ENCODE results near the gene COIL. TPM values are rescaled to one million over a fixed set of nuclear protein-coding genes. Genes with fewer than 3 reads are reported as not detected.

COIL gene
- total RNA-seq, 1 experiment from 2014 or later: 14.6 TPM

- H3K4me1 ChIP-seq (ENCODE audit: low read length): peaks cover 15% of the 10 kb centered on the region
- no peaks in the 10 kb centered on the region for H3K9me2 ChIP-seq (replicated peaks; ENCODE audit: insufficient read depth, low read length)
- peaks cover 3% of the 10 kb centered on the region; the same call in 1 of the 2 replicates for H3K36me3 ChIP-seq (ENCODE audit: insufficient read depth, low read length)
- H3K4me3 ChIP-seq (ENCODE audit: low read length): no peak overlapping the region
- H4K20me1 ChIP-seq (ENCODE audit: insufficient read depth, low read depth, low read length): no peaks in the 10 kb centered on the region
- no peak for DNase-seq
- H3K27ac ChIP-seq (ENCODE audit: low read length): no peak overlapping the region
- H3K9me3 ChIP-seq (ENCODE audit: low read length): no peaks in the 10 kb centered on the region
- no peaks in the 10 kb centered on the region for H3K79me2 ChIP-seq (ENCODE audit: low read length)
- H3K27me3 ChIP-seq (ENCODE audit: low read length): no peaks in the 10 kb centered on the region
- H3K4me2 ChIP-seq (ENCODE audit: low read depth, low read length, poor library complexity, severe bottlenecking): no peak overlapping the region
- H2AFZ ChIP-seq (ENCODE audit: low read length): no peak overlapping the region
- H3K9ac ChIP-seq (ENCODE audit: low read length): no peak overlapping the region
These were observed 40.7 kb upstream of the COIL start for GRCh38 chr17:57001541-57001940.

GRCh38 chr17:56997313-56997712, 36.5 kb upstream of the COIL start:
- Histone ChIP-seq H3K9me3 (ENCODE audit: low read length) (no peaks in the 10 kb centered on the region), H3K9ac (ENCODE audit: low read length) (no peak overlapping the region), H3K9me2 (replicated peaks; ENCODE audit: insufficient read depth, low read length) (no peaks in the 10 kb centered on the region), H2AFZ (ENCODE audit: low read length) (no peak overlapping the region), H3K36me3 (ENCODE audit: insufficient read depth, low read length) (no peaks in the 10 kb centered on the region; the same call in 1 of the 2 replicates), H3K27me3 (ENCODE audit: low read length) (no peaks in the 10 kb centered on the region), H4K20me1 (ENCODE audit: insufficient read depth, low read depth, low read length) (no peaks in the 10 kb centered on the region), H3K4me1 (ENCODE audit: low read length) (no peaks in the 10 kb centered on the region), H3K27ac (ENCODE audit: low read length) (no peak overlapping the region), H3K4me3 (ENCODE audit: low read length) (no peak overlapping the region), H3K79me2 (ENCODE audit: low read length) (no peaks in the 10 kb centered on the region), H3K4me2 (ENCODE audit: low read depth, low read length, poor library complexity, severe bottlenecking) (no peak overlapping the region)
- DNase-seq: no peak

GRCh38 chr17:56995766-56996165, 34.9 kb upstream of the COIL start:
- Histone ChIP-seq H3K79me2 (ENCODE audit: low read length) (no peaks in the 10 kb centered on the region), H3K27ac (ENCODE audit: low read length) (no peak overlapping the region), H3K36me3 (ENCODE audit: insufficient read depth, low read length) (no peaks in the 10 kb centered on the region; the same call in 1 of the 2 replicates), H3K27me3 (ENCODE audit: low read length) (no peaks in the 10 kb centered on the region), H3K4me1 (ENCODE audit: low read length) (no peaks in the 10 kb centered on the region), H2AFZ (ENCODE audit: low read length) (no peak overlapping the region), H3K9me3 (ENCODE audit: low read length) (no peaks in the 10 kb centered on the region), H3K4me2 (ENCODE audit: low read depth, low read length, poor library complexity, severe bottlenecking) (no peak overlapping the region), H3K9me2 (replicated peaks; ENCODE audit: insufficient read depth, low read length) (no peaks in the 10 kb centered on the region), H3K4me3 (ENCODE audit: low read length) (no peak overlapping the region), H4K20me1 (ENCODE audit: insufficient read depth, low read depth, low read length) (no peaks in the 10 kb centered on the region), H3K9ac (ENCODE audit: low read length) (no peak overlapping the region)
- DNase-seq: no peak

GRCh38 chr17:56994009-56994792, 33.4 kb upstream of the COIL start:
- Histone ChIP-seq H3K36me3 (ENCODE audit: insufficient read depth, low read length) (peaks cover 2% of the 10 kb centered on the region; the same call in 1 of the 2 replicates), H3K9me2 (replicated peaks; ENCODE audit: insufficient read depth, low read length) (no peaks in the 10 kb centered on the region), H4K20me1 (ENCODE audit: insufficient read depth, low read depth, low read length) (no peaks in the 10 kb centered on the region), H3K4me3 (ENCODE audit: low read length) (no peak overlapping the region), H3K4me2 (ENCODE audit: low read depth, low read length, poor library complexity, severe bottlenecking) (no peak overlapping the region), H2AFZ (ENCODE audit: low read length) (no peak overlapping the region), H3K4me1 (ENCODE audit: low read length) (no peaks in the 10 kb centered on the region), H3K79me2 (ENCODE audit: low read length) (no peaks in the 10 kb centered on the region), H3K27me3 (ENCODE audit: low read length) (no peaks in the 10 kb centered on the region), H3K9me3 (ENCODE audit: low read length) (no peaks in the 10 kb centered on the region), H3K27ac (ENCODE audit: low read length) (no peak overlapping the region), H3K9ac (ENCODE audit: low read length) (no peak overlapping the region)
- no peak for DNase-seq

DNA sequence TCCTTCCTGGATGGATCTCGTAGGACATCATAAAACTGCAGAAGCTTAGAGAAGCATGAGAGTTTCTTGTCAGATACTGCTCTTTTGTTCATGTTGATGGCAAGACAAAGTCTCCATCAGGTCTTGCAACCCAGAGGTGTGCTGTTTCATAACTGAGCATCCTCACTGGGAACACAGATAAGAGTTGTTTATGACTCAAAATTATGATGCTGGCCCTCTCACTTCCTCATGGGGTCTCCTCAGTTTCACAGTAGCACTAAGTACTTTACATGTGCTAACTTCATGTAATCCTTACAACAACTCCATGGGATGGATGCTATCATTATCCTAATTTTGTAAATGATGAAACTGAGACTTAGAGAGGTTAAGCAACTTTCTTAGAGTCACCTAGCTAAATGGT, 31.5 kb upstream of the COIL start:
- Histone ChIP-seq H3K4me2 (ENCODE audit: low read depth, low read length, poor library complexity, severe bottlenecking) (no peak overlapping the region), H3K9me3 (ENCODE audit: low read length) (no peaks in the 10 kb centered on the region), H3K79me2 (ENCODE audit: low read length) (no peaks in the 10 kb centered on the region), H3K36me3 (ENCODE audit: insufficient read depth, low read length) (peaks cover 6% of the 10 kb centered on the region), H3K4me3 (ENCODE audit: low read length) (no peak overlapping the region), H3K27me3 (ENCODE audit: low read length) (no peaks in the 10 kb centered on the region), H3K27ac (ENCODE audit: low read length) (no peak overlapping the region), H3K9ac (ENCODE audit: low read length) (no peak overlapping the region), H2AFZ (ENCODE audit: low read length) (no peak overlapping the region), H3K9me2 (replicated peaks; ENCODE audit: insufficient read depth, low read length) (no peaks in the 10 kb centered on the region), H3K4me1 (ENCODE audit: low read length) (no peaks in the 10 kb centered on the region), H4K20me1 (ENCODE audit: insufficient read depth, low read depth, low read length) (no peaks in the 10 kb centered on the region)
- no peak for DNase-seq

DNA sequence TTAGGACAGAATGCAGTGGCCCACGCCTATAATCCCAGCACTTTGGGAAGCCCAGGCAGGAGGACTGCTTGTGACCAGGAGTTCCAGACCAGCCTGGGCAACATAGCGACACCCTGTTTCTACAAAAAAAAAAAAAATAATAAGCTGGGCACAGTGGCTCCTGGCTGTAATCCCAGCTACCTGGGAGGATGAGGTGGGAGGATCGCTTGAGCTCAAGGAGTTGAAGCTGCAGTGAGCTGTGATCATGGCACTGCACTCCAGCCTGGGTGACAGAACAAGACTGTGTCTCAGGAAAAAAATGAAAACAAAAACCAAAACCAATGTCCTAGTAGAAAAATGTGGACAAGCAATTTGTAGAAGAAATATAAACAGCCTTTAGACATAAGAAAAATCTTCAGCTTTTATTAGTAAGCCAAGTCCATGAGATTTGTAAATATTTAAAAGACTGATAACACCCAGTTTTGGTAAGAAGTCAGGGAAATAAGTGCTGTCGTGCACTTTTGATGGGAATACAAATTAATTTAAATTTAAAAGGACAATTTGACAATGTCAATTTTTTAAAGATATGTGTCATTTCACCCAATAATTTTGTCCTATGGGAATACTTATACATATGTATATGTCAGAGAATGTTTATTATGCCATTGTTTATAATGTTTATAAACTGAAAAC, 28.2 kb upstream of the COIL start:
- H3K4me2 ChIP-seq (ENCODE audit: low read depth, low read length, poor library complexity, severe bottlenecking): no peak overlapping the region
- no peaks in the 10 kb centered on the region for H3K9me3 ChIP-seq (ENCODE audit: low read length)
- H3K36me3 ChIP-seq (ENCODE audit: insufficient read depth, low read length): peaks cover 6% of the 10 kb centered on the region
- H3K4me1 ChIP-seq (ENCODE audit: low read length): no peaks in the 10 kb centered on the region
- H4K20me1 ChIP-seq (ENCODE audit: insufficient read depth, low read depth, low read length): no peaks in the 10 kb centered on the region
- H3K9ac ChIP-seq (ENCODE audit: low read length): no peak overlapping the region
- H2AFZ ChIP-seq (ENCODE audit: low read length): no peak overlapping the region
- no peaks in the 10 kb centered on the region for H3K9me2 ChIP-seq (replicated peaks; ENCODE audit: insufficient read depth, low read length)
- no peak overlapping the region for H3K4me3 ChIP-seq (ENCODE audit: low read length)
- no peak overlapping the region for H3K27ac ChIP-seq (ENCODE audit: low read length)
- DNase-seq: no peak
- H3K79me2 ChIP-seq (ENCODE audit: low read length): no peaks in the 10 kb centered on the region
- H3K27me3 ChIP-seq (ENCODE audit: low read length): no peaks in the 10 kb centered on the region

DNA sequence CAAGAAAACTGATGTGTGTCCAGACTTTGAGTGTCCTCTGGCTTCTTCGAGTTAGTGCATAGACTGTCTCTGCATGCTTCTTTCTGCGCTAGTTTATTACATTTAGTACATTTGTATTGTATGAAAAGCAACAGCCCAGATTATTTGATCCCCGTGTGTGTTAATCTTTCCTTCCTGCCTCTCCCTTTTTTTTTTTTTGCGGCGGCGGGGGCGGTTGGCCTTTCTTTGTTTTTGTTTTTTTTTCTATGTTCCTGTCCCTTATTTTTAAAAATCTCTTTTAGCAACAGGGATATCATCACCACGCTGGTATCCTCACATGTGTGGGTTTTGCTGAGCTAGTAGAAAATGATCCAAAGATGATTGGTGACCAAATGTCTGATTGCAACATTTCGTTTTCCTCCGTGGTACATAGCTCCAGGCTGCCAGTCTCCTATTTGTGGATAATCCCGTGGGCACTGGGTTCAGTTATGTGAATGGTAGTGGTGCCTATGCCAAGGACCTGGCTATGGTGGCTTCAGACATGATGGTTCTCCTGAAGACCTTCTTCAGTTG, 26.5 kb upstream of the COIL start:
- no peak overlapping the region for H2AFZ ChIP-seq (ENCODE audit: low read length)
- no peaks in the 10 kb centered on the region for H3K4me1 ChIP-seq (ENCODE audit: low read length)
- H3K4me2 ChIP-seq (ENCODE audit: low read depth, low read length, poor library complexity, severe bottlenecking): no peak overlapping the region
- no peak for DNase-seq
- H3K9me2 ChIP-seq (replicated peaks; ENCODE audit: insufficient read depth, low read length): no peaks in the 10 kb centered on the region
- no peaks in the 10 kb centered on the region for H3K27me3 ChIP-seq (ENCODE audit: low read length)
- H3K36me3 ChIP-seq (ENCODE audit: insufficient read depth, low read length): peaks cover 6% of the 10 kb centered on the region
- H3K9ac ChIP-seq (ENCODE audit: low read length): no peak overlapping the region
- H3K9me3 ChIP-seq (ENCODE audit: low read length): no peaks in the 10 kb centered on the region
- no peak overlapping the region for H3K4me3 ChIP-seq (ENCODE audit: low read length)
- no peaks in the 10 kb centered on the region for H4K20me1 ChIP-seq (ENCODE audit: insufficient read depth, low read depth, low read length)
- H3K79me2 ChIP-seq (ENCODE audit: low read length): no peaks in the 10 kb centered on the region
- no peak overlapping the region for H3K27ac ChIP-seq (ENCODE audit: low read length)

DNA sequence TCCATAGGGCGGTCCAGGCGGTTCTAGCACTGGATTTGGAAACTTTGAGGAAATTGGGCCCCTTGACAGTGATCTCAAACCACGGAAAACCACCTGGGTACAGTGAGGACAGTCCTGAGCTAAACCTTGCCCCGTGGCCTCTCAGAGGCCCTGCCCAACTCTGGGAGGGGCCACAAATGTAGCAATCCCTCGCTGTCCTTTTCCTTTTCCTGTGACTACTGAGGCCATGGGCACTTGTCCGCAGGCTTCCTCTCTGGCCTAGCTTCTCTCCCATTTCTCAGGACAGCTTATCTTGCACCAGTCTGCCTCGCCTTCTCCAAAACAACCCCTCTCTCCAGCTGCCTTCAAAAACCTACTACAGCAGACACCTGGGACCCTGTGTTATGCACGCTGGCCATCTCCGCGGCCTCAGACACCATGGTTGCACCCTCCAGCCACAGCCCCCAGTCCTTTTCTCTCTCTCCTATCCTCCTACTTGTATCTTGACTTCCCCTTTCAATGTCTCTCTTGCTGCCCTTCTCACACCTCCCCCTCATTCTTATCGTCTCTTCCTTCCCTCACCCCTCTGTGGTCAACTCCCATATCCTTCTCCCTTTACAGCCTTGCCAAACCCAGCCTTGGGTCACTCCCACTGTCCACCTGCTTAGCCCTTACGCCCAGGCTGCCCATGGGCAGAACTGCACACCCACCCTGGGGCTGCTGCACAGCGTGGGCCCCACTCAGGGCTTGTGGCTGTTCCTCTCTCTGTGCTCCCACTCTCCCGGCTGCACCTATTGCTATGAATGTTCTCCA, 24.7 kb upstream of the COIL start:
- no peak for DNase-seq
- no peak overlapping the region for H3K4me2 ChIP-seq (ENCODE audit: low read depth, low read length, poor library complexity, severe bottlenecking)
- H4K20me1 ChIP-seq (ENCODE audit: insufficient read depth, low read depth, low read length): no peaks in the 10 kb centered on the region
- no peaks in the 10 kb centered on the region for H3K4me1 ChIP-seq (ENCODE audit: low read length)
- no peak overlapping the region for H3K4me3 ChIP-seq (ENCODE audit: low read length)
- H3K9ac ChIP-seq (ENCODE audit: low read length): no peak overlapping the region
- no peaks in the 10 kb centered on the region for H3K9me2 ChIP-seq (replicated peaks; ENCODE audit: insufficient read depth, low read length)
- no peak overlapping the region for H3K27ac ChIP-seq (ENCODE audit: low read length)
- no peaks in the 10 kb centered on the region for H3K27me3 ChIP-seq (ENCODE audit: low read length)
- H3K9me3 ChIP-seq (ENCODE audit: low read length): no peaks in the 10 kb centered on the region
- no peak overlapping the region for H2AFZ ChIP-seq (ENCODE audit: low read length)
- peaks cover 6% of the 10 kb centered on the region for H3K36me3 ChIP-seq (ENCODE audit: insufficient read depth, low read length)
- H3K79me2 ChIP-seq (ENCODE audit: low read length): no peaks in the 10 kb centered on the region
